NOMO-1 treated with DMSO at 0.1 percent for 48 hours (cell line): ENCODE data around the gene SPG11.
A peak's percentile ranks its signal among the peaks of the same experiment; 100 is the strongest.
"Not testable (repeated sequence)": the region's sequence is repeated elsewhere in the genome, so short reads cannot be mapped to it uniquely, and the experiment has no call there.

Experiments used
- DNase-seq: peaks from one replicate; lab custom pipeline; 2025; ENCODE audit not compliant: unreplicated experiment; lab: John Stamatoyannopoulos, UW

SPG11 gene

GRCh38 chr15:44636976-44637375 is 26.5 kb downstream of the SPG11 start:
- no peak for DNase-seq

GRCh38 chr15:44633603-44634002 is 29.9 kb downstream of the SPG11 start:
- DNase-seq: no peak

- DNase-seq: not testable (repeated sequence)
Measured at GRCh38 chr15:44625286-44625685, 38.2 kb downstream of the SPG11 start.

GRCh38 chr15:44623178-44623577 is 40.3 kb downstream of the SPG11 start:
- DNase-seq: no peak

GRCh38 chr15:44620081-44620480 is 43.4 kb downstream of the SPG11 start:
- DNase-seq: no peak

GRCh38 chr15:44616974-44617373 is 46.5 kb downstream of the SPG11 start:
- no peak for DNase-seq

- no peak for DNase-seq
Measured at GRCh38 chr15:44606740-44607139, 56.7 kb downstream of the SPG11 start.

GRCh38 chr15:44603126-44603525 is 60.3 kb downstream of the SPG11 start:
- no peak for DNase-seq

GRCh38 chr15:44598892-44599291 is 64.6 kb downstream of the SPG11 start:
- no peak for DNase-seq

GRCh38 chr15:44598066-44598465 is 65.4 kb downstream of the SPG11 start:
- no peak for DNase-seq

- no peak for DNase-seq
Measured at GRCh38 chr15:44596511-44597010, 66.9 kb downstream of the SPG11 start.

- no peak for DNase-seq
Measured at GRCh38 chr15:44595656-44596510, 67.6 kb downstream of the SPG11 start.

GRCh38 chr15:44595246-44595645 is 68.2 kb downstream of the SPG11 start:
- no peak for DNase-seq

GRCh38 chr15:44593042-44593736 is 70.3 kb downstream of the SPG11 start:
- DNase-seq: peak; percentile 11

GRCh38 chr15:44591326-44591725 is 72.1 kb downstream of the SPG11 start:
- DNase-seq: no peak

- no peak for DNase-seq
Measured at GRCh38 chr15:44588541-44588940, 74.9 kb downstream of the SPG11 start.

GRCh38 chr15:44585633-44586032 is 77.8 kb downstream of the SPG11 start:
- DNase-seq: no peak

- DNase-seq: no peak
Measured at GRCh38 chr15:44584162-44584749, 79.2 kb downstream of the SPG11 start.

- DNase-seq: no peak
Measured at GRCh38 chr15:44580105-44580504, 83.4 kb downstream of the SPG11 start.

GRCh38 chr15:44574734-44575133 is 88.7 kb downstream of the SPG11 start:
- no peak for DNase-seq

GRCh38 chr15:44573386-44573785 is 90.1 kb downstream of the SPG11 start:
- DNase-seq: no peak

GRCh38 chr15:44570361-44570760 is 93.1 kb downstream of the SPG11 start:
- no peak for DNase-seq
